Measurements from ENCODE around the gene CAMKMT.
"Not testable (repeated sequence)": the region's sequence is repeated elsewhere in the genome, so short reads cannot be mapped to it uniquely, and the experiment has no call there.

Gene CAMKMT

DNA sequence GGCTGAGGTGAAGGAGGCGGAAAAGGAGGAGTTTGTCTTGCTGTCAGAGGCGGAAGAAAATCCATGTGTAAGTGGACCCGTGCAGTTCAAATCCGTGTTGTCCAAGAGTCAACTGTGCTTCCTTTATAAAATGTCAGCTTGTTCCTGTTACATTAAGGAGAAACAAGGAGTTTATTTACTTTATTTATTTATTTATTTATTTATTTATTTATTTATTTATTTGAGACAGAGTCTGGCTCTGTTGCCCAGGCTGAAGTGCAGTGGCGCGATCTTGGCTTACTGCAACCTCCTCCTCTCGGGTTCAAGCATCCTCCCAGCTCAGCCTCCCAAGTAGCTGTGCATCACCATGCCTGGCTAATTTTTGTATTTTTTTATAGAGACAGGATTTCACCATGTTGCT is 143.9 kb downstream of the CAMKMT start:
- DNase-seq (ENCODE audit: low read depth, low spot score), result not testable (repeated sequence)

DNA sequence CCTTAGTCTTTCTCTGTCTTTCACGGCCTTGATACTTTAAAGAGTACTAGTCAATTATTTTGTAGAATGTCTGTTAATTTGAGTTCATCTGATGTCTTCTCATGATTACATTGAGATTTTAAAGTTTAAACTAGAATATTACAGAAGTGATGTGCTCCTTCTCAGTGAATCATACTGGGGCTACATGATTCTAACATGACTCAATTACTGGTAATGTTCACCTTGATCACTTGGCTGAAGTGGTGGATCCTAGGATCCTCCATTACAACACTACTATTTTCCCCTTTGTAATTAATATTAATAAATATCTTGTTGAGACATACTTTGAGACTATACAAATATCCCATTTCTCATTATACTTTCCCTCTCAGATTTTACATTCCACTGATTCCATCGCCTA is 148.5 kb downstream of the CAMKMT start:
- DNase-seq (ENCODE audit: low read depth, low spot score), result no peak

DNA sequence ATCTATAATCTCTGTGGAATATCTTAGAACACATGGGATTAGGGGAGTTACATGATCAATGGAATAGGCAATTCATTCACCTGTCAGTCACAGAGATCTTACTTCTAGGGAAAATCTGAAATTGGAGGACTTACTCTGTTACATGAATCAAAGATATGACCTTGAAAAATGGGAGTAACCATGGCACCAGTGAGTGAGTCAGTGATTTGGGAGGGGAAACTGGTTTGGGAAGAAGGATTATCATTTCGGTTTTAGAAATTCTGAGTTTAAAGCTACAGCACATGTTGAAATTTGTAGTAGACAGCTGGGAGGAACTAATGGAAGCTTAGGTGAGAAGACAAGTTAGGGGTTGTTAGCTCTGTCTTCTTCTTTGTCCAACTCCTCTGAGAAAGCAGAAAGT is 153.7 kb downstream of the CAMKMT start:
- DNase-seq (ENCODE audit: low read depth, low spot score), result no peak

DNA sequence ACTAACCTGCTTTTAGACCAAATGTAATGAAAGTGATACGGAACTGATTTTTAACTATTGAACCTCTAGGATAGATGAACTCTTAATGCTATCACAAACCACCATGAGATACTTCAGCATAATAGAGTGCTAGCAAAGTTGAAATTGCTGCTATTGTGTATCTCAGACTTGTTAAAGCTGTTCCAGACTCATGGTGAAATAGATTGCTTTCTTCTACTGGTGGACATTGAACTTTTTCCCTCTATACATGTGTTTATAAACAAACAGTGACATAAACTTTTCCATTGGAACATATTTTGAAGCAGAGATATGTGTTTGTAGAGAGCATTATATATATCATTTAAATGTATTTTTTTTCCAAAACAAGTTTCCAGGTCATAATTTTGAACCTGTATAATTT is 157.3 kb downstream of the CAMKMT start:
- DNase-seq (ENCODE audit: low read depth, low spot score), result no peak

DNA sequence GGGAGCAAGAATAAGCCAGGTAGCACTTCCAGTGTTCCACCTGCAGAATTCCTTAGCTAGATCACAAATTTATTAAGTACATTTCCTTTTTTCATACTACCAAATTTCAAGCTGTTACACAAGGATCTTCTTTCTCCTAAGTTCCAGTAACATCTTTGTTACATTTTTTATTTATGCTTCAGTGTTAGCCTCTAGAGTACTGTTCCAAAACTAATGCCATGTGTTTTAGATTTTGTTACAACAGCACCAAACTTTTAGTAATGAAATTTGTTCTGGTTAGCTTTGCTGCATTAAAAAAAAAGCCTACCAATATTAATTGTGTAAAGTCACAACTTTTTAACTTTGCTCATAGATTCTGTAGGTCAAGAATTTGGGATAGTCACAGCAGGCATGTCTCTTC is 161.1 kb downstream of the CAMKMT start:
- no peak for DNase-seq (ENCODE audit: low read depth, low spot score)

DNA sequence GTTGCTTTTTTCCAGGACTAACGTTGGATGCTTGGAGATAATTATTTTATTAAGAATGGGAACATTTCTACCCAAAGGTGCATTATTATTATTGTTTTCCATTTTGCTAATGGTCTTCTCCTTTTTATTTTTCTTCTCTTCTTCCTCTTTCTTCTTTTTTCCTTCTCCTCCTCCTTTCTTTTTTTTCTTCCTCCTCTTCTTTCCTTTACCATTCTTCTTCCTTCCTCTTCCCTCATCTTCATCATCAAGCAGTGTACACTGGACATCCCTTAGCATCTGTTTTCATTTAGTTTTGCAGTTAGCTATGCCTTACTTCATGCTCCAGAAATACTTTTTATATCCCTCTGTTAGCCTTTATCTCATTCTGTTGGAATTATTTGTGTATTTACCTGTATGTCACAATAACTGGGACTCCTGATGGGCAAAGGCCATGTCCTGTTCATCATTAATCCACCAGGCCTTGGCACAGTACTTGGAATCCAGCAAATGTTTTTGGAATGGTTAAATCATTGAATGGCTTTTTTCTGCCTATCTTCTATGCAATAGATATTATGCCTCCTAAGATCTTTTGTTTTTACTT is 162.7 kb downstream of the CAMKMT start:
- DNase-seq (ENCODE audit: low read depth, low spot score), result no peak

DNA sequence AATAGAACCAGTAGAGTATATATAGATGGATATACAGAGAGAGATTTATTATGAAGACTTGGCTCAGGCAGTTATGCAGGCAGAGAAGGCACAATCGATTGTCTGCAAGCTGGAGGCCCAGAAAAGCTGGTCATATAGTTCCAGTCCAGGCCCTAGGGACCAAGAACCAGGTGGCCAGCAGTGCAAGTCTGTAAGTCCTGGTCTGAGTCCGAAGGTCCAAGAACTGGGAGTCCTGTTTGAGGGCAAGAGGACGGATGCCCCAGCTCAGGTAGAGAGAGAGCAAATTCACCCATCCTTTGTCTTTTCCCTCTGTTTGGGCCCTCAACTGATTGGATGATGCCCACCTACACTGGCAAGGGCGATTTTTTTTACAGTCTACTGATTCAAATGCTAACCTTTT is 164.6 kb downstream of the CAMKMT start:
- no peak for DNase-seq (ENCODE audit: low read depth, low spot score)

DNA sequence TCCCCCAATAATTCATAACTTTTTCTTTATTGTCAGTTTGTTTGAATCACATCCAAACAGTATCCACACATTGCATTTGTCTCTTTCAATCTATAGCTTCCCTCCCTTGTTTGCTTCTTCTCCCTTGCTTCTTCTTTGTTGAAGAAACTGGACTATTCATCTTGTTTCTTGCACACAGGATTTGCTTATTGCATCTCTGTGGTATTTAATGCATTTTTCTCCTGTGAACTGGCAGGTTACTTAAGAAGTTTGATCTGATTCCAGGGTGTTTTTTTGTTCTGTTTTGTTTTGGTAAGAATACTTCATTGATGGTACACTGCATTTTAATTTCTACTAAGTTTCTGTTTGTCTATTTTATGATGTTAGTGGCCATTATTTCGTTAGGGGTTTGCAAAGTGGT is 166.8 kb downstream of the CAMKMT start:
- DNase-seq (ENCODE audit: low read depth, low spot score), result no peak

DNA sequence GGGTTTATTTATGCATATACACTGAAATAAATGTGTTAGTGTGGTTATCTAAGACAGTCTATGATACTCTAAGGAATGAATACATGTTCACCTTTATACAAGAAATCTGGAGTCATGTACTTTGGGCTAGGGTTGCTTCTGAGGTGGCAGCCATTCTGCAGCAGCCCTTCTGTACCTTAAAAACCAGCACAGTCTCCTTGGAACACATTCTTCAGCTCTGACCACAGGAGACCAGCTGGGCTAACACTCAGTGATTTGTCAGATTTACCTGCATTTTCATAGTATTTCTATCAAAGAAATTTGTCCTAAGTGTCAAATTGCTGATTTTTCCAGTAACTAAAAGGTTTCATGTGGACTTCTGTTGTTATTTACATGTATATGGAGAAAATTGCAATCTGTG is 167.7 kb downstream of the CAMKMT start:
- no peak for DNase-seq (ENCODE audit: low read depth, low spot score)

DNA sequence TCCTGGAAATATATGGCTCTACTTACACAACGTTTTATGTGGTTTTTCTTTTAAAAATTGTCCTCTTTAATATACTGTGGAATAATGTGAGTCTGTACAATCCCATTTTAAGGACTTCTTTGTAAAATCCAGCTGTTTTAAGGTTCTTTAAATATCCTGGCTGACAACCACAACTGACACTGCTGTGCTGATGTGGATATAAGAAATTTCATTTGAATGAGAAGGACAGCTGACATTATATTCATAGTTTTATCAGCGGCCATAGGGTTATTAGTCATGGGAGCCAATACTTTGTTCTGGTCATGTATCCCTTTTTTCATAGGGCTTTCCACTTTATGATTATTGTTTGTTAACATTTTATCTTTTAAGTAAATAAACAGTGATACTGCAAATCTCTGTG is 169.5 kb downstream of the CAMKMT start:
- DNase-seq (ENCODE audit: low read depth, low spot score), result no peak

DNA sequence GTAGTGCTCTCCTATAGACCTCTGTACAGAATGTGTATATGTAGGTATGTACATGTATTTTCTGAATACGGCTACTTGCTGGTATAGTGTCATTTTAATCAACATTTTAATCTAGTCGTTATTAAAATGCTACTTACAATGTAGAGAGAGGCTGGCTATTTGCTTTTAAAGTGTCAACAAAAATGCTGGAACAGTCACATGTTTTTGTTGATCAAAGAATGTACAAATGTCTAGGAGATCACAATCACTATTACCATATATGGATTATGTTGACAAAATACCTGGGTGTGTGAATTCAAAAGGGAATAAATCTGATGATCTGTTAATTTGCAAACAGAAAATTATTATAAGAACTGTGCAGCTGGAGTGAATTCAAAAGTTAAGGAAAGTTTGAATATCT is 170.3 kb downstream of the CAMKMT start:
- DNase-seq (ENCODE audit: low read depth, low spot score), result no peak

DNA sequence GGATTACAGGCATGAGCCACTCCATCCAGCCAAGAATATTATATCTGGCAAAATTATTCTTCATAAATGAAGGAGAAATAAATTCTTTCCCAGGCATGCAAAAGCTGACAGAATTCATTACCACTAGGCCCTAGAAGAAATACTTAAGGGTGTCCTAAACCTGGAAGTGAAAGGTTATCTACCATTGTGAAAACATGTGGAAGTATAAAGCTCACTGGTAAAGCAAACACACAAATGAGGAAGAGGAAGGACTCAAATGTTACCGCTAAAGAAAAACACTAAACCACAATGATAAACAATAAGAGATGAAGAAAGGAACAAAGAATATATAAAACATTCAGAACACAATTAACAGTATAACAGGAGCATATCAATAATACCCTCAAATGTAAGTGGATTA is 171.8 kb downstream of the CAMKMT start:
- DNase-seq (ENCODE audit: low read depth, low spot score), result no peak

DNA sequence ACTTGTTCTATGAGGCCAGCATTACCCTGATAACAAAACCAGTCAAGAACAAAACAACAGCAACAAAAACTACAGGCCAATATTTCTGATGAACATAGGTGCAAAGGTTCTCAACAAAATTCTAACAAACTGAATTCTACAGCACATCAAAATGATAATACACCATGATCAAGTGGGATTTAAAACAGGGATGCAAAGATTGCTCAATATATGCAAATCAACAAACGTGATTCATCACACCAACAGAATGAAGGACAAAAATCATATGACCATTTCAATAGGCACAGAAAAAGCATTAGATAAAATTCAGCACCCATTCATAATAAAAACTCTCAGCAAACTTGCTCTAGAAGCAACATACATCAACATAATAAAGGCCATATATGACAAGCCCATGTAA is 173.6 kb downstream of the CAMKMT start:
- no peak for DNase-seq (ENCODE audit: low read depth, low spot score)

DNA sequence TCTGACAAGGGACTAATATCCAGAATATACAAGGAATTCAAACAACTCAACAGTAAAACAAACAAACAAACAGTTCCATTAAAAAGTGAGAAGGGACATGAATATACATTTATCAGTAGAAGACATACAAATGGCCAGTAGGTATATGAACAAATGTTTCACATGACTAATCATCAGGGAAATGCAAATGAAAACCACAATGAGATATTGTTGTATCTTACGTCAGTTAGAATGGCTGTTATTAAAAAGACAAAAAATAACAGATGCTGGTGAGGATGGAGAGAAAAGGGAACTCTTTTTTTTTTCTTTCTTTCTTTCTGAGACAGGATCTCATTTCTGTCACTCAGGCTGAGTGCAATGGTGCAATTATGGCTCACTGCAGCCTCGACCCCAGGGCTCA is 175.5 kb downstream of the CAMKMT start:
- DNase-seq (ENCODE audit: low read depth, low spot score), result no peak

DNA sequence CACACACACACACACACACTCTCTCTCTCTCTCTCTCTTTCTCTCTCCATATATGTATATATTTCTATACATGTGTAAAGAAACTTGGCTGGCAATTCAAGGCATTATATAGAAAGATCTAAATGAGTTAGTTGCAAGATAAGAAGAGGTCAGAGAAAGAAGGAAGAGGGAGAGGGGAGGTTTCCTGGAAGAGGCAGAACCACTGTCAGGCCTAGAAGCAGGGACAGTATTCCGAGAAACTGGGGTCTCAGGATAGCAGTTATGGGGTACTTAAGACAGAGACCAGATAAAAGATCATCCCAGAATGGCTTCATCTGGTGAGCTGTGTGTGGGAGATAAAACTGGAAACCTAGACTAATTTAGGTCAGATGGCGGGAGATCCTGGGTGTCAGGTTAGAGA is 180.8 kb downstream of the CAMKMT start:
- DNase-seq (ENCODE audit: low read depth, low spot score), result no peak

DNA sequence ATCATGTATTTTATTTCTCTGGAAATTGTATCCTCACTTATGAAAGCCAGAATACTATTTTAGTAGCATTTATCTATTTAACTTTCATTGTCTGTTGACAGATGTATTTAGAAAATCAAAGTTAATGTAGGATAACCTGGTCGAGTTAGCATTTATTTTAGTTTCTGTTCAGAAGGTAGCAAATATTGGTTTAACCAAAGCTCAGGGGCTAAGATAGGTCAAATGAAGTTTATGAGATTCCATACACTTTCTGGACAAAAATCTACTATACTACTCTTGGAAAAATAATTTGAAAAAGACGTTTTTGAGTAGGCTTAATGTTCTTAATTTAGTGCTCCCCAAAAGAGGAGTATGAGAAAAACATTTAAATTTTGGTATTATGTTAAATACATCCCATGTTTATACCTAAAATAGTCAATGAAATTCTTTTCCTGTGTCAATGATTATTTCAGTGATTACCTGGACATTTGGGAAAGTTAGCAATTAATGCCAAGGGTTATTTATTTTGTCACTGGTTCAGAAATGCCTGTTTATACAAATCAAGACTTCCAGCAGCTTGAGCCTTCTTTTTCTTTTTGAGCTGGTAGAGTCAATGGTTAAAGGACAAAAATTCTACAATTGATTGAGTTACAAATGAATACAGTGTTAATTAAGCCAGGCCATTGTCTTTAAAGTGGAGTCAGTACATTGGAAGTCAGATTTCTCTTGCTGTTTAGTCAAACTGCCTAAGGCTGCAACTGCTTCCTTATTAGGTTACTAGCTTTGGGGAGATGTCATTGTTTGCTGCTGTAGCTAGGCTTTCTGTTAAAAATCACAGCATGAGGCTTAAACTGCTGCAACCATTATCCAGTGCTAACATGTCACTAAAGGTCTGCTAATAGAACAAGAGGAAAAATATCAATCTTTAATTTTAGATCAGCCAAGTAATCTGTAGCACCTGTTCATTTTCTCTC is 182.3 kb downstream of the CAMKMT start:
- DNase-seq (ENCODE audit: low read depth, low spot score), result peak; percentile 76

DNA sequence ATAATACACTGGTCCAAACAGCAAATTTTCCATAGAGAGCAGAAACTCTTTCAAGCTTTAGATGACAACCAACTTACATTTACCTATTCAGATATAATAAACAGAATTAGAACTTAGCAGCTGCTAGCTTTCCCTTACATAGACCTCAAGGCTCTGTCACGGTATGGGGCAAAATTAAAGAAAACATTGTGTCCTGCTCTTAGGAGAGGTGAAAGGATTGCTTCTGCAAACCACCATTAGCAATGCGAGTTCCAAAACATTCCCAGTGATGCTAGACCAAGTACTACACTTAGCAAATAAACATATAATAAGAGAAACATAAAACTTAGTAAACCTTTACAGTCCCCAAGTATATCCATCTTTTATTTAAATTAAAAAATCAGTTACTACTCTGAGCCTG is 183.3 kb downstream of the CAMKMT start:
- no peak for DNase-seq (ENCODE audit: low read depth, low spot score)

DNA sequence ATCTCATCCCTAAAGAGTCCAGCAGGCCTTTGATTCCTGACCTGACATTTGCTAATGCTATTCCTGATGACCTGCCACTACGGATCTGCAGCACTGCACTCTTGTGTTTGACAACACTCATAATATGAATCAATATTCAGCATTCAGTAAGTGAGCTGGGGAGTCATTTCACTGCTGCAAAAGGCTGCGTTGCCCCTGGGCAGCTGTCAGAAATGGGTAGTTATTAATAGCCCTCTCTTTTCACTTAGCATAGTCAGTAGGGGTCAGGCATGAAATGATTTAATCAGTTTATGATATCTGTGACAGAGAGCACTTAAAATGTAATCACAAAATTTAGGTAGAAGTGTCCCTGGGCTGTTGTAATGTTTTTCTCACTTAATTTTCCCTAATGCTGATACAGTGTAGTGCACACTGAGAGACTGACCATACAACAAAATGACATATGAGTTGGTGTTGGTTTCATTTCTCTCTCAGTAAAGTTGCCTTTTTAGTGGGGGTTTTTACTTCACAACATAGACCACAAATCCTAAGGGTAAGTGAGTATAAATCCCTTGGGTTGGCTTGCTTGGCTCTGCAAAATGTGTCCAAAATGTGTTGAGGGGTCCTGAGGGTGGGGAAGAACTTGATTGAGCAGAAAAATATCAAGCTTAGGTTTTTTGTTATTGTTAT is 184.8 kb downstream of the CAMKMT start:
- DNase-seq (ENCODE audit: low read depth, low spot score), result no peak

DNA sequence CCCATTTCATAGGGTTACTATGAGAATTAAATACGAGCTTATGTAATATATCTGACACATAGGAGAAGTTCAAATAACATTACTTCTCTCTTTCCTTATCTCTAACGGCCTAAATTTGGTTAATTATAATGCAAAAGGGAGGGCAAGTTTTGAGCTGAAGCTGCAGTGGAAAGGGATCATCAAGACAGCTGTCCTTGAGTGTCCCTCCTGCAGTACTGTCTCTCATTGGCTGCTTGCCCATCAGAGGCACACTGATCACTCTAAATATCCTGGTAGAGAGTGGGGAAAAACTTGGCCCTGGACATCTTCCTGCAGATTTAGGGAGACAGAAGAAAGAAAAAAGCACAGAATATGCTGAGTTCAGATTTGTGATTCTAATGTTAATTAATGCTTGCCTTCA is 186.0 kb downstream of the CAMKMT start:
- no peak for DNase-seq (ENCODE audit: low read depth, low spot score)

DNA sequence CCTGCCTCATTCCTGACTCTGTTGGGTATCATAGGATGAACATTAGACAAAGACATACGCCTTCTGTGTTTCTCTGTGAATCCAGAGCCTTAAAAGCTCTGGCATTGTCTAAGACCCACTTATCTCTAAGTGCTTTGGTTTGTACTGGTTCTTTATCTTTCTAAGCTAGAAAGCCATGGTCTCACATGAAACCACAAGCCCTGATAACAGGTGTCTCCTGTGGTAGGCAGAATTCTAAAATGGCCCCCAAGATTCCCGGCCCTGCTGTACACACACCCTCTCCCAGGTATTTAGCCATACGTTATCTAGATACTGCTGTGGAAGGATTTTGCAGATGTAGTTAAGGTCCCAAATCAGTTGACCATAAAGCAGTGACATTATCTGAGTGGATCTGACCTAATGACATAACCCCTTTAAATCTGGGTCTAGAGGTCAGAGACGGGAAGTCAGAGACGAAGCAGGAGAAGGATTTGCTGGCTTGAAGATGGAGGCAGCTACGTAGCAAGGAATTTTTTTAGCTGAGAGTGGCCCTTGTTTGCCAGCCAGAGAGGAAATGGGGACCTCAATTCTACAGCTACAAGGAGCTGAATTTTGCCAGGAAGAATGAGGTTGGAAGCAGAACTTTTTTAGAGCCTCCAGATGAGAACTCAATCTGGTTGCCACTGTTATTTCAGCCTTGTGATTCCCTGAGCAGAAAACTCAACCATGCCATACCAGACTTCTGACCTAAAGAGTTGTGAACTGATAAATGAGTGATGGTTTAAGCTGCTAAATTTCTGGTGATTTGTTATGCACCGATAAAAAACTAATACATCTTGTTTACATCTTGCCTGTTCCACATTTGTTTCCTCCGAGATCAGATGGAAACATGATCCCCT is 186.7 kb downstream of the CAMKMT start:
- DNase-seq (ENCODE audit: low read depth, low spot score), result peak; percentile 32

DNA sequence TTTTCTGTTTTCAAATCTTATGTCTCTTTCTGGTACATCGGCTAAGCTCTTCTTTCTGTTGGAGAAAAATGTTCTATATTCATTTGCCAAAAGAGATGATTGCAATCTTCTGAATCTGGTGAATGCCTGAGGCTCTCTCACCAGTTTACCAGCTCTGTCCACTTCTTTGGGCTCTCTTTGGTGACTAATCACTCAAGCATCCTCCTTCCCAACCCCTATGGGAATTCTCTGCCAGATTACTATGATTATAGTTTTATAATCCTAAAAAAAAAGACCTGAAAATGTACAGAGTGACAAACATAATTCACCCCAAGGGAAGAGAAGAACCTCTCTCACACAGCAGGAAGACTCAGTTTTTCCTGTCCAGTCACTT is 187.3 kb downstream of the CAMKMT start:
- DNase-seq (ENCODE audit: low read depth, low spot score), result peak; percentile 32

DNA sequence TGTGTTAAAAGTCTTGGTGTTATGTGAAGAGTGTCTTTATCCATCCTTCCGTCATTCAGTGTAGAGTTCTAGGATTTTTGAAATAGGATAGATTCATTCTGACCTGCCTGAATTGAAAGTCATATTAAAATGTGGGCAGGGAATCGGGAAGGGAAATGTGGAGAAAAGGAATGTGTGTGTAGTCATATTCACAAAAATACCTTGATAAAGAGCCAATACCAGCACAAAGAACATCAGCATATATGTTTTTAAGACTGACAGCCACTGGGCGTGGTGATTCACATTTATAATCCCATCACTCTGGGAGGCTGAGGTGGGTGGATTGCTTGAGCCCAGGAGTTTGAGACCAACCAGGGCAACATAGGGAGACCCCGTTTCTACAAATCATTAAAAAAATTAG is 188.1 kb downstream of the CAMKMT start:
- DNase-seq (ENCODE audit: low read depth, low spot score), result no peak

Measured in ELF-1 (cell line).